GM12878 (cell line): ENCODE measurements around the gene MYBBP1A. TPM values are rescaled to one million over a fixed set of nuclear protein-coding genes. Genes with fewer than 3 reads are reported as not detected.

Experiments used
- ATAC-seq: fragments of 200-7000 bp; cut with Tn5 transposase; 3 replicates; pipeline ENCODE4 v1.9.1; 2020; ENCODE audit warnings: mild to moderate bottlenecking, moderate library complexity
- BruUV-seq: library from RNA; stranded (reverse); fragments of 400-500 nt; replicated peaks from 2 replicates; lab custom pipeline; 2021; lab: Mats Ljungman, UMichigan
- CTCF ChIA-PET: fragments of 300-600 bp; sonication (Branson Sonifier 250); formaldehyde crosslinking; extraction: SDS; loops from one replicate; lab custom pipeline; 2021; ENCODE audit warnings: inconsistent platforms; lab: Yijun Ruan, JAX
- POLR2A ChIA-PET: fragments of 350-600 bp; formaldehyde crosslinking; extraction: SDS; loops from one replicate; lab custom pipeline; 2021; ENCODE audit warnings: inconsistent platforms; lab: Charles Lee
- RAD21 ChIA-PET: fragments of 300-600 bp; sonication (Branson Sonifier 250); formaldehyde crosslinking; loops from one replicate; lab custom pipeline; 2023; ENCODE audit warnings: antibody characterized with exemption; ENCODE audit not compliant: unreplicated experiment; lab: Charles Lee
- SMC1A ChIA-PET: fragments of 300-600 bp; sonication (Branson Sonifier 250); formaldehyde crosslinking; loops from one replicate; lab custom pipeline; 2023; ENCODE audit not compliant: unreplicated experiment, uncharacterized antibody; lab: Charles Lee
- DNase-seq: peaks from one replicate; pipeline ENCODE4 v3.0.0-alpha.2; 2011; ENCODE audit warnings: low read depth, low spot score
- FAIRE-seq: peaks from 3 replicates; lab custom pipeline; 2011; peaks lifted over from hg19 to GRCh38; lab: Jason Lieb, UNC
- H2AFZ ChIP-seq: 2 replicates; pipeline ENCODE4 v1.6.0; 2011; ENCODE audit warnings: low read depth, low read length, control low read depth; ENCODE audit not compliant: control insufficient read depth
- H3K27ac ChIP-seq: 2 replicates; pipeline ENCODE4 v1.5.1; 2011; ENCODE audit warnings: control low read depth; ENCODE audit not compliant: control insufficient read depth, insufficient read depth
- H3K27me3 ChIP-seq, 2 experiments: replicated peaks in 1 of 2; 2 replicates each; pipeline versions ENCODE4 v1.6.0 to v1.6.1; 2011; ENCODE audit warnings: low read length in 1 of 2; ENCODE audit not compliant: control insufficient read depth in 2 of 2, insufficient read depth in 2 of 2
- H3K36me3 ChIP-seq, 2 experiments: 2 replicates each; pipeline ENCODE4 v1.5.1; 2011; ENCODE audit warnings: low read length in 1 of 2; ENCODE audit not compliant: control insufficient read depth in 2 of 2, insufficient read depth in 2 of 2
- H3K4me1 ChIP-seq: 2 replicates; pipeline ENCODE4 v1.6.1; 2011; ENCODE audit warnings: mild to moderate bottlenecking, low read length, moderate library complexity, mixed read lengths; ENCODE audit not compliant: control insufficient read depth, insufficient read depth
- H3K4me2 ChIP-seq: 2 replicates; pipeline ENCODE4 v1.6.0; 2011; ENCODE audit warnings: control low read depth; ENCODE audit not compliant: control insufficient read depth, insufficient read depth
- H3K4me3 ChIP-seq: fragments of 200-600 bp; sonication (generic); 2 replicates; pipeline ENCODE4 v1.5.1; 2016
- H3K79me2 ChIP-seq: 2 replicates; pipeline ENCODE4 v1.6.0; 2011; ENCODE audit warnings: low read length; ENCODE audit not compliant: control insufficient read depth, insufficient read depth
- H3K9ac ChIP-seq: 2 replicates; pipeline ENCODE4 v1.8.0; 2011; ENCODE audit warnings: low read length, control low read depth, mixed read lengths; ENCODE audit not compliant: control insufficient read depth, insufficient read depth
- H3K9me3 ChIP-seq: replicated peaks from 3 replicates; pipeline ENCODE4 v1.5.1; 2011; ENCODE audit warnings: mild to moderate bottlenecking, low read length; ENCODE audit not compliant: control insufficient read depth, insufficient read depth
- H4K20me1 ChIP-seq: 2 replicates; pipeline ENCODE4 v1.6.0; 2011; ENCODE audit not compliant: control insufficient read depth, insufficient read depth
- BRCA1 ChIP-seq: IDR thresholded peaks from 2 replicates; pipeline ENCODE4 v1.6.1; 2011; ENCODE audit warnings: low read depth, low read length, improper control_type of control experiment
- CBFB ChIP-seq: IDR thresholded peaks from 2 replicates; pipeline ENCODE4 v1.6.1; 2016; ENCODE audit warnings: antibody characterized with exemption, low read depth
- CBX5 ChIP-seq: sonication (generic); IDR thresholded peaks from 2 replicates; pipeline ENCODE4 v1.6.1; 2016; ENCODE audit warnings: low read depth, moderate library complexity, mild to moderate bottlenecking, inconsistent platforms
- DPF2 ChIP-seq: fragments of 450-650 bp; IDR thresholded peaks from 2 replicates; pipeline ENCODE4 v1.6.1; 2017; ENCODE audit warnings: mild to moderate bottlenecking
- EP300 ChIP-seq, 2 experiments: fragments of 150-350 bp in 1 of 2; IDR thresholded peaks; 2 replicates each; pipeline ENCODE4 v1.6.1; 2011 to 2012; ENCODE audit warnings: low read depth in 2 of 2, low read length in 2 of 2, borderline replicate concordance in 1 of 2, improper control_type of control experiment in 1 of 2, inconsistent platforms in 1 of 2; ENCODE audit not compliant: control insufficient read depth in 1 of 2
- POU2F2 ChIP-seq: IDR thresholded peaks from 3 replicates; pipeline ENCODE4 v1.6.1; 2011; ENCODE audit warnings: low read depth, mild to moderate bottlenecking, low read length, borderline replicate concordance
- RCOR1 ChIP-seq: conservative IDR thresholded peaks from 2 replicates; pipeline ENCODE4 v1.6.1; 2012; ENCODE audit warnings: low read depth, low read length, improper control_type of control experiment
- ZNF384 ChIP-seq: IDR thresholded peaks from 2 replicates; pipeline ENCODE4 v1.6.1; 2012; ENCODE audit warnings: low read depth, mild to moderate bottlenecking, low read length, improper control_type of control experiment, borderline replicate concordance
- ZNF622 ChIP-seq: fragments of 450-650 bp; IDR thresholded peaks from 2 replicates; pipeline ENCODE4 v1.6.1; 2017; ENCODE audit warnings: mild to moderate bottlenecking, inconsistent platforms
- WGBS: methylation state at CpG from one replicate; pipeline ENCODE4 v1.1.6; 2016; ENCODE audit warnings: low lambda C conversion rate; ENCODE audit not compliant: insufficient replicate concordance, insufficient coverage; ENCODE audit errors: missing lambda C conversion rate; 5-methylcytosine and 5-hydroxymethylcytosine counted together
- in situ Hi-C: fragments of 300-500 bp; cut with MboI; formaldehyde crosslinking; loops from 9 replicates; pipeline ENCODE4 v1.14.3; 2018; ENCODE audit warnings: mixed read lengths
- intact Hi-C: fragments of 100-400 bp; cut with micrococcal nuclease; formaldehyde crosslinking; loops from one replicate; pipeline ENCODE4 v1.14.2; 2022; ENCODE audit not compliant: unreplicated experiment
- polyA plus RNA-seq, 11 experiments: library from polyadenylated mRNA; depleted of rRNA in 4 of 11; unstranded in 6 of 11; stranded (reverse) in 5 of 11; fragments of >200 nt; fragmentation: Nextera tagmentation in 4 of 11; fragmentation: Illumina TruSeq in 1 of 11; extraction: Ambion mirVana in 4 of 11; extraction: Trizol in 1 of 11; gene quantifications; 1 replicate in 1 of 11; 2 replicates in 10 of 11; pipeline versions ENCODE4 v1.2.1 to v1.2.3, GENCODE V29; 2011 to 2016; ENCODE audit warnings: inconsistent platforms in 2 of 11, missing spikeins in 2 of 11, low read depth in 1 of 11
- total RNA-seq, 4 experiments: library from RNA; depleted of rRNA in 3 of 4; stranded (reverse); fragments of >200 nt in 3 of 4; fragmentation: Illumina TruSeq in 1 of 4; extraction: Trizol in 1 of 4; gene quantifications; 2 replicates each; pipeline versions ENCODE4 v1.2.1 to v1.2.3, GENCODE V29; 2013 to 2021
- TF ChIP-seq, protein P1 (sequence below): fragments of 450-650 bp; IDR thresholded peaks from 2 replicates; pipeline ENCODE4 v1.6.1; 2016; ENCODE audit warnings: mild to moderate bottlenecking, moderate library complexity, borderline replicate concordance
- TF ChIP-seq, protein P2 (sequence below): IDR thresholded peaks from 2 replicates; pipeline ENCODE4 v1.6.1; 2011; ENCODE audit warnings: borderline replicate concordance, low read depth, mild to moderate bottlenecking, moderate library complexity, low read length; ENCODE audit not compliant: insufficient read depth, poor library complexity, severe bottlenecking

The MYBBP1A gene
- total and polyA plus RNA-seq, 10 of the 15 experiments (the other 5 are each of a cell fraction or from before 2014, with no cell fraction given): 2.5 to 121 (median 71.6) TPM

DNA sequence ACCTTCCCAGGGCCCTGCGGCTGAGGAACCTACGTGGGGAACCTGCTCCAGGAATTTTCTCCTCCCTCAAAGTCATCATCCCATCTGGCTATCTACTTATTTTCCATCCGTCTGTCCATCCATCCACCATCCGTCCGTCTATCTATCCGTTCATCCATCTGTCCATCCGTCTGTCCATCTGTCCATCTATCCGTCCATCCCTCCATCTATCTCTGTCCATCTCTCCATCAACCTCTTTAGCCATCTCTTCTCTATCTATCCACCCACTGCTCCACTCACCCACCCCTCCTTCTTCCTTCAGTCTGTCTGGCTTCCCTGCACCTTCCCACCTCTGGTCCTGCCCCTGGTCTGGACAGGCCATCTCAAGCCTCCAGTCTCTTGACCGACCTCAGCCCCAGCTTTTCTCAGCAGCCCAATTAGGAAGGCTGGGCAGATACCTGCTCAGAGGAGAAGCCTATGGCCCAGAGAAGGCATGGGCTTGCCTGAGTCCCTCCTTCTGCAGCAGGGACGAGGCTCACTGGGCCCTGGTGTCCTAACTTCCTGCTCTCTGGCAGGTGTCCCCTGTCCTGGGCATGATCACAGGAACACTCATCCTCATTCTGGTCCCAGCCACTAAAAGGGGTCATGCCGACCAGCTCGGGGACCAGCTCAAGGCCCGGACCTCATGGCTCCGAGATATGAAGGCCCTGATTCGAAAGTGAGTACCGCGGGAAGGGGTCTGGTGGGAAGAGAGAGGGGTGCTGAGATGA lies 23.0 kb downstream of the MYBBP1A start (continued):
- TF ChIP-seq, protein P1, sequence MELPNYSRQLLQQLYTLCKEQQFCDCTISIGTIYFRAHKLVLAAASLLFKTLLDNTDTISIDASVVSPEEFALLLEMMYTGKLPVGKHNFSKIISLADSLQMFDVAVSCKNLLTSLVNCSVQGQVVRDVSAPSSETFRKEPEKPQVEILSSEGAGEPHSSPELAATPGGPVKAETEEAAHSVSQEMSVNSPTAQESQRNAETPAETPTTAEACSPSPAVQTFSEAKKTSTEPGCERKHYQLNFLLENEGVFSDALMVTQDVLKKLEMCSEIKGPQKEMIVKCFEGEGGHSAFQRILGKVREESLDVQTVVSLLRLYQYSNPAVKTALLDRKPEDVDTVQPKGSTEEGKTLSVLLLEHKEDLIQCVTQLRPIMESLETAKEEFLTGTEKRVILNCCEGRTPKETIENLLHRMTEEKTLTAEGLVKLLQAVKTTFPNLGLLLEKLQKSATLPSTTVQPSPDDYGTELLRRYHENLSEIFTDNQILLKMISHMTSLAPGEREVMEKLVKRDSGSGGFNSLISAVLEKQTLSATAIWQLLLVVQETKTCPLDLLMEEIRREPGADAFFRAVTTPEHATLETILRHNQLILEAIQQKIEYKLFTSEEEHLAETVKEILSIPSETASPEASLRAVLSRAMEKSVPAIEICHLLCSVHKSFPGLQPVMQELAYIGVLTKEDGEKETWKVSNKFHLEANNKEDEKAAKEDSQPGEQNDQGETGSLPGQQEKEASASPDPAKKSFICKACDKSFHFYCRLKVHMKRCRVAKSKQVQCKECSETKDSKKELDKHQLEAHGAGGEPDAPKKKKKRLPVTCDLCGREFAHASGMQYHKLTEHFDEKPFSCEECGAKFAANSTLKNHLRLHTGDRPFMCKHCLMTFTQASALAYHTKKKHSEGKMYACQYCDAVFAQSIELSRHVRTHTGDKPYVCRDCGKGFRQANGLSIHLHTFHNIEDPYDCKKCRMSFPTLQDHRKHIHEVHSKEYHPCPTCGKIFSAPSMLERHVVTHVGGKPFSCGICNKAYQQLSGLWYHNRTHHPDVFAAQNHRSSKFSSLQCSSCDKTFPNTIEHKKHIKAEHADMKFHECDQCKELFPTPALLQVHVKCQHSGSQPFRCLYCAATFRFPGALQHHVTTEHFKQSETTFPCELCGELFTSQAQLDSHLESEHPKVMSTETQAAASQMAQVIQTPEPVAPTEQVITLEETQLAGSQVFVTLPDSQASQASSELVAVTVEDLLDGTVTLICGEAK: no peak
- TF ChIP-seq POU2F2 (no peak), ZNF622 (no peak), DPF2 (no peak), CBFB (no peak), BRCA1 (no peak)

DNA sequence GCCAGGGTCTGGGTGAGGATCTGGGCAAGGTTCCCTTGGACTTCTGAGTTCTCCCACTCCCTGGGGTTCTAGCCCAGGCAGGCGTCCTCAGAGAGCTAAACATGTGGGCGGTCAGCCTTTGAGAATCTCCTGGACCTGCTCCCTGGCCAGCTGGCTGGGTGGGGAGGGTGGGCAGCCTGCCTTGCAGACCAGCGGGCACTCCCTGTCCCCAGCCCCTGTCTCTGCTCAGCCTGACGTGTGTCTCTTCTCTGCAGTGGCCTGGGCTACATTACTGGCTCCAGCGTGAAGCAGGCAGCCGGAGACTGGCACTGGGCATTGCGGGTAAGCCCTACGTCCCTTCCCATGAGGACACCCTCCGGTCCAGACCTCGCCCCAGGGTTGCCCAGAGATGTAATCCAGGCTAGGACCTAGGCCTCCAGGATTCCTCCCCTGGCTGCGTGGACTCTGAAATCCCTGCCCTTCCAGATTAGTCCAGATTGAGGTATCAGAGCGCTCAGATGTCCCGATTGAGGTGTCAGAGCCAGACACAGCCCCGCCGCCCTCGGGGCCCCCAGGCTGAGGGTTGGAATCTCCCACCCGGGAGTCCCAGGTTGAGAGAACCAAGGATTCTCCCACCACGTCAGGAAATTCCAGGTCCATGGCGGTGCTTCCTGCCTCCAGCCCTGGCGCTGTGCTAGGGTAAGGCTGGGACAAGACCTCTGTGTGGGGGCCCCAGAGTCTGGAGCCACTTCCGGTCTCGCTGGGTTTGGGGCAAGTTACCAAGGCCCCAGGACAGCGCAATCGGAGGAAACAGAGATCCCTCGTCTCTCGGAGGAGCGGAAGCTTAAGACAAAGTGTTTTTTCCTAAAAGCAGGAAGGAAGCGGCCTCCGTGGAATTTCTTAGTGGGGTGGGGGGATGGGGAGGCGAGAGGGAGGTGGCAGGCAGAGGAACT lies 24.1 kb downstream of the MYBBP1A start:
- H3K79me2 ChIP-seq: no peaks in the 10 kb centered on the region
- TF ChIP-seq CBX5 (no peak), RCOR1 (no peak), EP300 (IDR thresholded peaks at IDR 0.05; ENCODE audit: borderline replicate concordance in 1 of 2, control insufficient read depth in 1 of 2, low read depth in 2 of 2, low read length in 2 of 2) (no peak), ZNF622 (no peak), ZNF384 (no peak)
- TF ChIP-seq, protein P2, sequence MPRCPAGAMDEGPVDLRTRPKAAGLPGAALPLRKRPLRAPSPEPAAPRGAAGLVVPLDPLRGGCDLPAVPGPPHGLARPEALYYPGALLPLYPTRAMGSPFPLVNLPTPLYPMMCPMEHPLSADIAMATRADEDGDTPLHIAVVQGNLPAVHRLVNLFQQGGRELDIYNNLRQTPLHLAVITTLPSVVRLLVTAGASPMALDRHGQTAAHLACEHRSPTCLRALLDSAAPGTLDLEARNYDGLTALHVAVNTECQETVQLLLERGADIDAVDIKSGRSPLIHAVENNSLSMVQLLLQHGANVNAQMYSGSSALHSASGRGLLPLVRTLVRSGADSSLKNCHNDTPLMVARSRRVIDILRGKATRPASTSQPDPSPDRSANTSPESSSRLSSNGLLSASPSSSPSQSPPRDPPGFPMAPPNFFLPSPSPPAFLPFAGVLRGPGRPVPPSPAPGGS: no peak

More for the DNA sequence above, 24.1 kb downstream of the MYBBP1A start:
- no peaks in the 10 kb centered on the region for H3K36me3 ChIP-seq
- CTCF ChIA-PET: no interaction called here
- ATAC-seq (no peak), FAIRE-seq (no peak), DNase-seq (no peak)
- SMC1A ChIA-PET: no interaction called here
- H3K4me1 ChIP-seq: no peaks in the 10 kb centered on the region
- intact Hi-C loops (no loop called here), in situ Hi-C loops (no loop called here)
- RAD21 ChIA-PET: no interaction called here
- no peak overlapping the region for H3K27ac ChIP-seq
- no peak overlapping the region for H3K4me2 ChIP-seq
- H3K9ac ChIP-seq: no peak overlapping the region
- H4K20me1 ChIP-seq: no peaks in the 10 kb centered on the region
- no peak overlapping the region for H3K4me3 ChIP-seq
- H3K9me3 ChIP-seq: no peaks in the 10 kb centered on the region
- POLR2A ChIA-PET: interaction anchor here (0.6 kb wide), 1 partner anchor 10 kb away, joined by 3 read pairs; no protein-coding TSS in a partner anchor
- WGBS: 50% methylated on average over 30 of the region's 30 CpGs
- no peaks in the 10 kb centered on the region for H3K27me3 ChIP-seq
- H2AFZ ChIP-seq: no peak overlapping the region
- BruUV-seq: no TSS peak
